Erythroblast (primary cell): ENCODE measurements around the gene GRIN3B.

Source experiments
- GATA1 ChIP-seq: IDR thresholded peaks from 2 replicates; pipeline ENCODE4 v1.6.1; 2011; ENCODE audit warnings: low read depth, mild to moderate bottlenecking, control low read depth, low read length, moderate library complexity
- POLR2A ChIP-seq: IDR thresholded peaks from 2 replicates; pipeline ENCODE4 v1.6.1; 2011; ENCODE audit warnings: mild to moderate bottlenecking, low read length

DNA sequence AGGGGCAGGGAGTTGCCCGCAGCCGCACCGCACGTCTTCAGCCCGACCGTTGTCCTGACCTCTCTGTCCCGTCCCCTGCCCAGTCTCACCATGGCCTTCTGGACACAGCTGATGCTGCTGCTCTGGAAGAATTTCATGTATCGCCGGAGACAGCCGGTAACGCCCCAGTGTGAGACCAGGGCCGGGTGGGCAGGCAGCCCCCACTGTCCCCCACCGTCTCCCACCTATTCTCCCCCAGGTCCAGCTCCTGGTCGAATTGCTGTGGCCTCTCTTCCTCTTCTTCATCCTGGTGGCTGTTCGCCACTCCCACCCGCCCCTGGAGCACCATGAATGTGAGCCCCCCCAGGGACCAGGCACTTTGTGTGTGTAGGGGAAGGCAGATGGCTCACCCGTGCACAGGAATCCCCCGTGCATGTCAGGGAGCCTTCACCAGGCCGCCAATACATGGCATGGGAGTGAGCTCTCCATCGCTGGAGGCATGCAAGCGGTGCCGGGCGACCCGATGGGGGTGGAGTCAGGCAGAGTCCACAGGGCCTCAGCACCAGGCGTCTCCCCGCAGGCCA lies 41.1 kb downstream of the GRIN3B start:
- no peak for TF ChIP-seq POLR2A
- TF ChIP-seq GATA1 = peak; percentile 35
